ENCODE measurements around the gene STPG2. TPM values are rescaled to one million over a fixed set of nuclear protein-coding genes. Genes with fewer than 3 reads are reported as not detected.

The STPG2 gene
- total RNA-seq, 6 experiments from 2014 or later, result not detected

DNA sequence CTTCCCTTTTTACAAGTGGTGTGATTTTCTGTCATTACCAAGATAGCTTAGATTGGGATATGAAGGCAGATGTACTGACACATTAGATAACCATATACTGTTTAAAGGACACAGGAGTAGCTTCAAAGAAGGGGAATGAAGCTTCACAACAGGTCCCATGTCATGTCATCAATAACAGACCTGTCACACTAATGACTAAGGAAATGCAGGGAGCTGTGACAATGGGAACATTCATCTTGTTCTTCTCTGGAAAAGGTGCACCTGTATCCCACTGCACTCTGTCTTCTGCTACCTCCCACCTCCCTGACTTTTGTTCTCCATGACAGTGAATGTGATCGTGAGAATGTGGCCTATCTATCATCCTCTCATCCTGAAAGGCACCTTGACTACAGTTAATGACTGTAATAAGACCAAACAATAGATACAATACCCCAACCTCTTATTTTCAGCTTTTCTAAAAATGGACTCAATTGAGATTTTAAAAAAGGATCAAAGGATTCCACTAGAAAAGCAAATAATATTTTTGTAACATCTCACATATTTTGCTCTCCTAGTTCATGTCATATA, 472.5 kb downstream of the STPG2 start:
- Mint-ChIP-seq H3K4me1 (ENCODE audit: low read depth) (no peaks in the 10 kb centered on the region), H3K27ac (no peak overlapping the region), H3K36me3 (ENCODE audit: low read depth) (no peaks in the 10 kb centered on the region), H3K9me3 (peaks cover 10% of the 10 kb centered on the region), H3K27me3 (ENCODE audit: insufficient read depth) (no peaks in the 10 kb centered on the region), H3K4me3 (no peak overlapping the region)
- DNase-seq, result no peak
- TF ChIP-seq, protein P1, sequence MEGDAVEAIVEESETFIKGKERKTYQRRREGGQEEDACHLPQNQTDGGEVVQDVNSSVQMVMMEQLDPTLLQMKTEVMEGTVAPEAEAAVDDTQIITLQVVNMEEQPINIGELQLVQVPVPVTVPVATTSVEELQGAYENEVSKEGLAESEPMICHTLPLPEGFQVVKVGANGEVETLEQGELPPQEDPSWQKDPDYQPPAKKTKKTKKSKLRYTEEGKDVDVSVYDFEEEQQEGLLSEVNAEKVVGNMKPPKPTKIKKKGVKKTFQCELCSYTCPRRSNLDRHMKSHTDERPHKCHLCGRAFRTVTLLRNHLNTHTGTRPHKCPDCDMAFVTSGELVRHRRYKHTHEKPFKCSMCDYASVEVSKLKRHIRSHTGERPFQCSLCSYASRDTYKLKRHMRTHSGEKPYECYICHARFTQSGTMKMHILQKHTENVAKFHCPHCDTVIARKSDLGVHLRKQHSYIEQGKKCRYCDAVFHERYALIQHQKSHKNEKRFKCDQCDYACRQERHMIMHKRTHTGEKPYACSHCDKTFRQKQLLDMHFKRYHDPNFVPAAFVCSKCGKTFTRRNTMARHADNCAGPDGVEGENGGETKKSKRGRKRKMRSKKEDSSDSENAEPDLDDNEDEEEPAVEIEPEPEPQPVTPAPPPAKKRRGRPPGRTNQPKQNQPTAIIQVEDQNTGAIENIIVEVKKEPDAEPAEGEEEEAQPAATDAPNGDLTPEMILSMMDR (IDR thresholded peaks at IDR 0.05), result no peak

DNA sequence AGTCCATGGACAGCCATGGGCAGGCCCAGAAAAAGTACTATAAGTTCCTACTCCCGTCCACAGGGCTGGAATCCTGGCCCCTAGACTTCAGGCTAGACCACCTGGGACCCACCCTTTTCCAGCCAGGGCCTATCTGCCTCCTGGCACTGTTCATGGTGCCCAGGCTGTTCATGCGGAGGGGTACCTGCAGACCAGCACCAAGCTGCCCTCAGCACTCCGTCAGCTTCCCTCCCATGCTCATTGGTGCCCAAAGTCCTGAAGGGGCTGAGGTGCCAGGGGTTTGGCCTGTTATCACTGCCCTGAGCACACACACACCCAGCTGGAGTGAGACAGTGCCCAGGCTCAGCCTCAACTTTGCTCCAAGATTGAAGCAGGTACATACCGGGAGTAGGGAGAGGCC, 477.7 kb downstream of the STPG2 start:
- peaks cover 21% of the 10 kb centered on the region for H3K9me3 Mint-ChIP-seq
- H3K36me3 Mint-ChIP-seq (ENCODE audit: low read depth), result no peaks in the 10 kb centered on the region
- H3K4me1 Mint-ChIP-seq (ENCODE audit: low read depth), result no peaks in the 10 kb centered on the region
- TF ChIP-seq, protein P1 (IDR thresholded peaks at IDR 0.05), result no peak
- no peak for DNase-seq
- H3K27ac Mint-ChIP-seq, result no peak overlapping the region
- H3K27me3 Mint-ChIP-seq (ENCODE audit: insufficient read depth), result no peaks in the 10 kb centered on the region
- H3K4me3 Mint-ChIP-seq, result no peak overlapping the region

DNA sequence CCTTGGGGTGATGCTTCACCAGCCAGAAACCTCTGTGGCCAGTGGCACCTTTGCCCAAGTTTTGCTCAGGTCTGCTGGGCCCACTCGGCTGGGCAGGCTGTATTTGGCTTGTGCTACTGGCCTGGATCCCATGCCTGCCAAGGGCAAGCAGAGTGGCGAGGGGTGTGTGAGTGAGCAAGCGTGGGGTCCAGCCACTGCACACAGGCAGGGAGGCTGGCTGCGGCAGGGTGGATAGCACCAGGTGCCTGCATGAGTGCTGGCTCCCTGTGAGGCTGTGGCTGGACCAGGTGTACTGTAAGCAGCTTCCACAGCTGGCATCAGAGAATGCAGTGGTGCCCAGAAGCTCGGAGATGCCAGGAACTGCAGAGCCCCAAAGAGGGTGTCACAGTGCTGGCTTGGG, 478.5 kb downstream of the STPG2 start:
- Mint-ChIP-seq H3K27me3 (ENCODE audit: insufficient read depth) (no peaks in the 10 kb centered on the region), H3K4me3 (no peak overlapping the region), H3K36me3 (ENCODE audit: low read depth) (no peaks in the 10 kb centered on the region), H3K4me1 (ENCODE audit: low read depth) (no peaks in the 10 kb centered on the region), H3K9me3 (peaks cover 20% of the 10 kb centered on the region), H3K27ac (no peak overlapping the region)
- DNase-seq, result no peak
- TF ChIP-seq, protein P1 (IDR thresholded peaks at IDR 0.05), result no peak

DNA sequence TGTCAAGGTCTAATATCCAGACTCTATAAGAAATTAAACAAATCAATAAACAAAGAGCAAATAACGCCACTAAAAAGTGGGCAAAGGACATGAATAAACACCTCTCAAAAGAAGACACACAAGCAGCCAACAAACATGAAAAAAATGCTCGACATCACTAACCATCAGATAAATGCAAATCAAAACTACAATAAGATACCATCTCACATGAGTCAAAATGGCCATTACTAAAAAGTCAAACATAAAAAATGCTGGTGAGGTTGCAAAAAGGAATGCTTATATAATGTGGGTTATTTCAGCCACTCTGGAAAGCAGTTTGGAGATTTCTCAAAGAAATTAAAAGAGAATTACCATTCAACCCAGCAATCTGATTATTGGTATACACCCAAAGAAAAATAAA, 481.1 kb downstream of the STPG2 start:
- peaks cover 29% of the 10 kb centered on the region for H3K9me3 Mint-ChIP-seq
- no peak overlapping the region for H3K27ac Mint-ChIP-seq
- TF ChIP-seq, protein P1 (IDR thresholded peaks at IDR 0.05), result no peak
- no peaks in the 10 kb centered on the region for H3K4me1 Mint-ChIP-seq (ENCODE audit: low read depth)
- no peaks in the 10 kb centered on the region for H3K27me3 Mint-ChIP-seq (ENCODE audit: insufficient read depth)
- DNase-seq, result no peak
- no peaks in the 10 kb centered on the region for H3K36me3 Mint-ChIP-seq (ENCODE audit: low read depth)
- H3K4me3 Mint-ChIP-seq, result no peak overlapping the region

DNA sequence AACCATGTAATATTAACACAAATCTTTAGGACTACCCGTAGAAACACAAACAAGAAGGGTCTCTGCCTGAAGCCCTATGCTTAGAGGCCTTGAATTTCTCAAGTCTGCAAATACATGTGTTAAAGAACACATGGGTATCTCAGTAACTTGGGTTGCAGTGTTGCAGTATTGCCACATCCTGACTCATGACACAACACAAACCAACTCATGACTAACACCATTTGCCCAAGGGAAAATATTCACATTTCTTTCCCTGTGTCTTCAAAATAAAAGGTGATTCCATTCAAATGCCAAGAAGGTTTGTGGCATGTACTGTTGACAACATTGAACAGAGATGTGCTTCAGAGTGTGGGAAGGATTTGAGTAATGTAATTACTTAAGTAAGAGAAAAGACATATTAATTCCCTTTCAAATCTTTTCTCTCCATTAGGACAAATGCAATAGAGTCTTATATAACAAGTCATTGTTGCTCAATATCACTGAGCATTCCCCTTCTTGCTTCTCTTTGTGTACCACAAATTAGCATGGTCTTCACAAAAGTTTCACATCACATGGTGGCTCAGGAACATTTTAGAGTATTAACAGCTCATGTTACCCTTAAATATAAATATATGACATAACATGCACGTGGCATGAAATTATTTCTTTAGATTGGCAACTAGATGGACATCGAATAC, 487.1 kb downstream of the STPG2 start:
- no peaks in the 10 kb centered on the region for H3K36me3 Mint-ChIP-seq (ENCODE audit: low read depth)
- no peak overlapping the region for H3K4me3 Mint-ChIP-seq
- H3K27ac Mint-ChIP-seq, result no peak overlapping the region
- H3K9me3 Mint-ChIP-seq, result peaks cover 15% of the 10 kb centered on the region
- H3K27me3 Mint-ChIP-seq (ENCODE audit: insufficient read depth), result no peaks in the 10 kb centered on the region
- no peaks in the 10 kb centered on the region for H3K4me1 Mint-ChIP-seq (ENCODE audit: low read depth)
- DNase-seq, result peak; percentile 8
- TF ChIP-seq, protein P1 (IDR thresholded peaks at IDR 0.05), result no peak

Measured in HFFc6 (cell line).